Measurements from ENCODE around the gene AACS.
"Not testable (repeated sequence)": the region's sequence is repeated elsewhere in the genome, so short reads cannot be mapped to it uniquely, and the experiment has no call there.

The AACS gene

DNA sequence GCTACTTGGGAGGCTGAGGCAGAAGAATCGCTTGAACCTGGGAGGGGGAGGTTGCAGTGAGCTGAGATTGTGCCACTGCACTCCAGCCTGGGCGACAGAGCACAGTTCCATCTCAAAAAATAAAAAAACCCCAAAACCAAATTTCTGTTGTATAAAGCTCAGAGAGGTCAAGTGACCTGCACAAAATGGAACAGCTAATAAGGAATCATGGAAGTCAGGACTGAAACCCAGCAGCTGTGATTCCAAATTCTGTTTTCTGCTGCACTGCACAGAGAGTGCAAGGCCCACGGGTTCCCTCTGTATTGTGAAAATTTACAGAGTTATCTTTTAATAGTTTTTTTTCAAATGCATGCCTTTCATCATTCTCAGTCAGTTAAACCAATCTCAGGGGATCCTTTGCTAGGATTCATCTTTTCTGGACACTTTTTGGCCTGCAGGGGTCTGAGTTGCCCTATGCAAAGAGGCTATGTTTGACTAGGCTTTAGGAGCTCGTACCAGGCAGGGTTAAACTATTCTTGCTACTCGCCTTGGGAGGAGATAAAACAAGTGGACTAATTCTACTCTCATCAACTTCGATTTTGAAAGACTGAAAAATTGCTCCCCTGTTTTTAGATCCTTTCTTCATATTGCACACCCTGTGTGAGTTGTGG is 26.1 kb upstream of the AACS start:
- DNase-seq (no peak), ATAC-seq (no peak)
- H3K27ac Mint-ChIP-seq: no peak overlapping the region
- H3K4me3 Mint-ChIP-seq: no peak overlapping the region
- H3K4me1 Mint-ChIP-seq: no peaks in the 10 kb centered on the region
- H3K27me3 Mint-ChIP-seq: no peaks in the 10 kb centered on the region
- H3K9me3 Mint-ChIP-seq: no peaks in the 10 kb centered on the region

- ATAC-seq: no peak
- no peak for DNase-seq
- Mint-ChIP-seq H3K27ac (peak overlapping the region in 1 of 2 donors; percentile 27), H3K9me3 (no peaks in the 10 kb centered on the region), H3K4me1 (peaks cover 14% of the 10 kb centered on the region), H3K27me3 (no peaks in the 10 kb centered on the region), H3K4me3 (peak overlapping the region; percentile 89 to 94)
Observed at GRCh38 chr12:125049093-125049458, 16.2 kb upstream of the AACS start.

DNA sequence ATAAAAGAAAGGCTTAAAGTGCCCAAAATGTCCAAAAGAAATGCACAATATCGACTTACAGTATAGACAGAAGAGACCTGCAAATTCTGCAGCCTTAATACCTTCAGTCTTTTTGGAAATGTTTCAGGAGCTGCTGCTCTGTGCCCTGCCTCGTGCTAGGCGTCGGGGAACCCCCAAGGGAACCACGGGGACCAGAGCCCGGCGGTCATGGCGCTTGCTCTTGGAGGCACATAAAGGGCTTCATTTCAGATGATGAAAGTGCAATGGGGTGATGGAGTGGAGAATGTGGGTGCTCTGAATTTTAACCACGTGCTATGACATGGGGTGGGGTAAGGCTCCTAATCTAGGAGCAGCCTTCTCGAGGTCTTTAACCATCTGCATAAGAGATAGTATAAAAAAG is 14.8 kb upstream of the AACS start:
- H3K4me1 Mint-ChIP-seq: peaks cover 14% of the 10 kb centered on the region
- H3K27me3 Mint-ChIP-seq: no peaks in the 10 kb centered on the region
- no peak overlapping the region for H3K27ac Mint-ChIP-seq
- H3K4me3 Mint-ChIP-seq: peak overlapping the region; percentile 37 to 89
- no peaks in the 10 kb centered on the region for H3K9me3 Mint-ChIP-seq
- ATAC-seq (no peak), DNase-seq (no peak)

GRCh38 chr12:125050868-125051267 is 14.4 kb upstream of the AACS start:
- Mint-ChIP-seq H3K27me3 (no peaks in the 10 kb centered on the region), H3K4me3 (no peak overlapping the region), H3K27ac (no peak overlapping the region), H3K4me1 (peaks cover 14% of the 10 kb centered on the region), H3K9me3 (no peaks in the 10 kb centered on the region)
- no peak for DNase-seq
- no peak for ATAC-seq

DNA sequence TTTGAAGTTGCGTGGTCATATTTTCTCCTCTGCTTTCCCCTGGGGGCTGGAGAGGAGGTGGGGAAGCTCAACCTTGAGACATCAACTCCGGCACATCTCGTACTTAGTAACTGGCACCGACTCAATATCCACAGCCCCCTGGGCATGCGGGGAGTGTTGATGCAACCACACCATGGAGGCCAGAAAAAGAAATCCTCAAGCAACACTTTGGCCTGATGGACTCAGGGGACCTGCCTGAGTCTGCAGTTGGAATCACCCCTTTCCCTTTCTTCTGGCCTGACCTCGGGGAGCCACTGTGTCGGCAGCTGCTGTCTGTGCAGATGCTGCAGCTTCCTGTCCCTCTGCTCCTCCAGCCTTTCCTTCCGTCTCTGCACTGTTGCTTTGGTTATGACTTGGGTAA is 11.4 kb upstream of the AACS start:
- no peak for ATAC-seq
- no peak for DNase-seq
- no peaks in the 10 kb centered on the region for H3K27me3 Mint-ChIP-seq
- H3K27ac Mint-ChIP-seq: no peak overlapping the region
- H3K4me3 Mint-ChIP-seq: no peak overlapping the region
- no peaks in the 10 kb centered on the region for H3K9me3 Mint-ChIP-seq
- peaks cover 14% of the 10 kb centered on the region for H3K4me1 Mint-ChIP-seq

DNA sequence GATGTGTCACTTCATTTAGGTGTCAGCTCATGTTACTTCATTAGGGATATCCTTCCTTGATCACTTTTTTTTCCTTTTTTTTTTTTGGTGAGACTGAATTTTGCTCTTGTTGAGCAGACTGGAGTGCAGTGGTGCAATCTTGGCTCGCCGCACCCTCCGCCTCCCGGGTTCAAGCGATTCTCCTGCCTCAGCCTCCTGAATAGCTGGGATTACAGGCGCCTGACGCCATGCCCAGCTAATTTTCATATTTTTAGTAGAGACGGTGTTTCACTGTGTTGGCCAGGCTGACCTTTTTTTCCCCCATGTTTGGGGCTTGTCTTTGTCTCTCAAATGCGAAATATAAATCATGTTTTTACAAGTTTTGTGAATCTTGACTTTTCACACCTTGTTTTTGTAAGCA is 9.6 kb upstream of the AACS start:
- DNase-seq: no peak
- ATAC-seq: no peak
- no peaks in the 10 kb centered on the region for H3K27me3 Mint-ChIP-seq
- H3K27ac Mint-ChIP-seq: no peak overlapping the region
- H3K4me1 Mint-ChIP-seq: peaks cover 1% of the 10 kb centered on the region
- H3K4me3 Mint-ChIP-seq: no peak overlapping the region
- H3K9me3 Mint-ChIP-seq: no peaks in the 10 kb centered on the region

- Mint-ChIP-seq H3K9me3 (no peaks in the 10 kb centered on the region), H3K4me1 (no peaks in the 10 kb centered on the region), H3K27me3 (no peaks in the 10 kb centered on the region), H3K27ac (no peak overlapping the region), H3K4me3 (no peak overlapping the region)
- DNase-seq: no peak
- ATAC-seq: no peak
Observed at GRCh38 chr12:125056306-125056705, 8.9 kb upstream of the AACS start.

DNA sequence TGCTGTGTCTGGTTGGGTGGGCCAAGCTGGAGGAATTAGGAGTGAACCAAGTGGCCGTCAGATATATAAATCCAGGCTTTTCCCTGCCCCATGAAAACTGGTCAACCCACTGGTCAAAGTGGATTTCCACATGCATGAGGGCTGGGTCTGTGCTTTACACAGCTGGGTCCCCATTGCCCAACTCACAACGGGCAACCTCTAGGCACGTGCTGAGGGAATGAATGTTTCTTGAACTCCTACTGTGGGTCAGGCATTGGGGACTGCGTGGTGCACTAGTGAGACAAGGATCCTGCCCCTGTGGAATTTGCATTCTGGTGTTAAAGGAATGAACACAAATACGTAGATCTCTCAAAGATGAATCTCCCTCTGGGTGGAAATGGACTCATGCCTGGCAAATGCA is 7.5 kb upstream of the AACS start:
- no peaks in the 10 kb centered on the region for H3K4me1 Mint-ChIP-seq
- H3K4me3 Mint-ChIP-seq: no peak overlapping the region
- H3K27ac Mint-ChIP-seq: peak overlapping the region in 1 of 2 donors; percentile 44
- H3K27me3 Mint-ChIP-seq: peaks cover 8% of the 10 kb centered on the region
- ATAC-seq (no peak), DNase-seq (no peak)
- H3K9me3 Mint-ChIP-seq: no peaks in the 10 kb centered on the region

DNA sequence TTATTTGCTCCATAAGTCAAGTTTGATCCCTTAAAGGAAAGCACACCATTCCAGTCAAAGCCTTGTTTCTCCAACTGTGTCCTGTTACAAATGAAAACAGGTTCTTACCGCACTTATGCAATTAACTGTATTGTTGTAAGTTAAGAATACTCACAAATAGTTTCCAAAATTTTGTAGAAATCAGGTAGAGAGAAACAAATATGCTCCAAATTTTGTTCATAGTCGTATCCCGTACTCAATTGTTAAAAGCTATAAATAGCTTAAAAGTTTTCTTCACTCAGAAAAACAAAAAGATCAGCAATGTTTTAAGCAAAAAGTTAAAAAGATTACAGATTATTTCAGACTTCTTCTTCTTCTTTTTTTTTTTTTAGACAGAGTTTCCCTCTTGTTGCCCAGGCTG is 4.0 kb upstream of the AACS start:
- no peak for DNase-seq
- Mint-ChIP-seq H3K27me3 (peaks cover 16% of the 10 kb centered on the region), H3K4me1 (peaks cover 11% of the 10 kb centered on the region), H3K27ac (no peak overlapping the region), H3K4me3 (no peak overlapping the region), H3K9me3 (no peaks in the 10 kb centered on the region)
- no peak for ATAC-seq

- H3K9me3 Mint-ChIP-seq, H3K4me3 Mint-ChIP-seq, H3K27ac Mint-ChIP-seq, ATAC-seq, DNase-seq: not testable (repeated sequence)
- H3K27me3 Mint-ChIP-seq: peaks cover 16% of the 10 kb centered on the region
- H3K4me1 Mint-ChIP-seq: peaks cover 26% of the 10 kb centered on the region
Observed at GRCh38 chr12:125063522-125063921, 1.7 kb upstream of the AACS start.

DNA sequence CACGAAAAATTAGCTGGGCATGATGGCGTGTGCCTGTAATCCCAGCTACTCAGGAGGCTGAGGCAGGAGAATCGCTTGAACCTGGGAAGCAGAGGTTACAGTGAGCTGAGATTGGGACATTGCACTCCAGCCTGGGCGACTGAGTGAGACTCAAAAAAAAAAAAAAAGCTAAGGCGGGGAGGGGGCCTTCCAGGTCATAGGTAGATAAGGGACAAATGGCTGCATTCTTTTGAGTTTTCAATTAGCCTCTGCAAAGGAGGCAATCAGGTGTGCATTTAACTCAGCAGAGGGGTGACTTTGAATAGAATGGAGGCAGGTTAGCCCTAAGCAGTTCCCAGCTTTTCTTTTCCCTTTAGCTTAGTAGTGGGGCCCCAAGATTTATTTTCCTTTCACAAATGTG is 743 bp upstream of the AACS start:
- Mint-ChIP-seq H3K4me3 (peak overlapping the region; percentile 30 to 90), H3K4me1 (peaks cover 26% of the 10 kb centered on the region), H3K27ac (no peak overlapping the region), H3K27me3 (peaks cover 16% of the 10 kb centered on the region), H3K9me3 (no peaks in the 10 kb centered on the region)
- no peak for ATAC-seq
- DNase-seq: no peak

- peak overlapping the region; percentile 90 to 91 for H3K4me3 Mint-ChIP-seq
- no peak for DNase-seq
- no peaks in the 10 kb centered on the region for H3K9me3 Mint-ChIP-seq
- ATAC-seq: peak; percentile 2
- peaks cover 26% of the 10 kb centered on the region for H3K4me1 Mint-ChIP-seq
- peaks cover 16% of the 10 kb centered on the region for H3K27me3 Mint-ChIP-seq
- peak overlapping the region in 1 of 2 donors; percentile 74 for H3K27ac Mint-ChIP-seq
Observed at GRCh38 chr12:125065919-125066570, 810 bp downstream of the AACS start.

DNA sequence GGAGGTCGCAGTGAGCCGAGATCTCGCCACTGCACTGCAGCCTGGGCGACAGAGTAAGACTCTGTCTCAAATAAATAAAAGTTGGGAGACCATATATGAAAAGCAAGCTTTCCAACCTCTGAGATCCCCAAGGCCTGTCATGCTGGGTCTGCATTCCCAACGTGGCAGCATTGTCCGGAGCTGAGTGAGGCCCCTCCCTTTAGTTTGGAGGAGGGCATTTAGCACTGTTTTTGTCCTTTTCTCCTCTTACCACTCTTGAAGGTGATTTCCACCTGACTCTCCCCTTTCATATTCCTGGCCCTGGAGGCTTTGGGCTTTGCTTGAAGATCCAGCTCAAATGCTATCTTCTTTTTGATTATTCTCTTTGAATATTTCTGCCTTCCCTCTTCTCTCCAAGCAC is 3.2 kb downstream of the AACS start:
- Mint-ChIP-seq H3K9me3 (no peaks in the 10 kb centered on the region), H3K4me1 (peaks cover 26% of the 10 kb centered on the region), H3K27me3 (peaks cover 5% of the 10 kb centered on the region), H3K4me3 (no peak overlapping the region), H3K27ac (peak overlapping the region in 1 of 2 donors; percentile 46)
- ATAC-seq: no peak
- no peak for DNase-seq

- DNase-seq: no peak
- Mint-ChIP-seq H3K27me3 (no peaks in the 10 kb centered on the region), H3K4me1 (peaks cover 22% of the 10 kb centered on the region), H3K9me3 (no peaks in the 10 kb centered on the region), H3K4me3 (no peak overlapping the region), H3K27ac (no peak overlapping the region)
- ATAC-seq: no peak
Observed at GRCh38 chr12:125069616-125070015, 4.4 kb downstream of the AACS start.

- Mint-ChIP-seq H3K27ac (no peak overlapping the region), H3K27me3 (no peaks in the 10 kb centered on the region), H3K4me3 (no peak overlapping the region), H3K9me3 (no peaks in the 10 kb centered on the region), H3K4me1 (peaks cover 21% of the 10 kb centered on the region)
- ATAC-seq (no peak), DNase-seq (no peak)
Observed at GRCh38 chr12:125070112-125070511, 4.9 kb downstream of the AACS start.

DNA sequence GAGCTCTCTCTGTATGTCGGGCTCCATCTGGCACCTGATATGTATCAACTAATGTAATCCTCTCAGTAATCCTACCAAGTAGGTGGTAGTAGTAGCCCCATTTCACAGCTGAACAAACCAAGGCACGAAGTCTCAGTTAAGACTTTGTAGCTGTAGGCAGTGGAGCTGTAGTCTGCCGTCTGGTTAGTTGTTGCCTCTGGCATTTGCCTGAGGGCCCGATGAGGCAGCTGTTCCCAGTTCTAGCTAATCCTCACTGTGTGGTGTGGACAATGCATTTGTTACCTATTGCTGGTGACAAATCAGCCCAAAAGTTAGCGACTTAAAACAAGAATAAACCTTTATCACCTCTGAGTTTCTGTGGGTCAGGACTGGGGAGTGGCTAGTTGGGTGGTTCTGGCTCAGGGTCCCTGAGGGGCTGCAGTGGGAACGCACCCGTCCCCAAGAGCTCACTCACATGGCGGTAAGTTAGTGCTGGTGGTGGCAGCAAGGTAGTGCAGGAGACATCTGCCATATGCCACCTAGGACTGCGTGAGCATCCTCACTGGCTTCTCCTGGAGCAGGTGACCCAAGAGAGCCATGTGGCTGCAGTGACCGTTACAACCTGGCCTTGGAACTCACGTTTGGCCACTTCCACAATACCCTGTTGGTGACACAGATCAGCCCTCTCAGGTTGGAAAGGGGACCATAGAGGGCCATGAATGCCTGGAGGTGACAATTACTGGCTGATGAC is 5.6 kb downstream of the AACS start:
- Mint-ChIP-seq H3K4me1 (peaks cover 19% of the 10 kb centered on the region), H3K4me3 (no peak overlapping the region), H3K27me3 (no peaks in the 10 kb centered on the region), H3K27ac (no peak overlapping the region), H3K9me3 (no peaks in the 10 kb centered on the region)
- DNase-seq (no peak), ATAC-seq (no peak)
